H1 (cell line): ENCODE data around the gene RPS6KC1. TPM values are rescaled to one million over a fixed set of nuclear protein-coding genes. Genes with fewer than 3 reads are reported as not detected.

ENCODE experiments used
- CTCF ChIA-PET: fragments of 300-600 bp; sonication (Branson Sonifier 250); formaldehyde crosslinking; loops from one replicate; lab custom pipeline; 2021; ENCODE audit not compliant: partially characterized antibody; lab: Charles Lee
- POLR2A ChIA-PET: fragments of 300-600 bp; sonication (Branson Sonifier 250); formaldehyde crosslinking; loops from one replicate; lab custom pipeline; 2021; ENCODE audit warnings: inconsistent platforms; ENCODE audit not compliant: partially characterized antibody; lab: Charles Lee
- DNase-seq, 2 experiments: peaks; one replicate each; pipeline versions ENCODE4 v3.0.0 to v3.0.0-alpha.2; 2010 to 2022; ENCODE audit warnings: low spot score in 2 of 2, low read depth in 1 of 2, mixed read lengths in 1 of 2
- FAIRE-seq: peaks from 2 replicates; lab custom pipeline; 2011; peaks lifted over from hg19 to GRCh38; lab: Jason Lieb, UNC
- H2AFZ ChIP-seq: 2 replicates; pipeline ENCODE4 v1.8.1; 2012; ENCODE audit warnings: low read length, inconsistent platforms
- H2AK5ac ChIP-seq: 2 replicates; pipeline ENCODE4 v1.6.1; 2013; ENCODE audit warnings: low read depth, low read length
- H2BK120ac ChIP-seq: replicated peaks from 2 replicates; pipeline ENCODE3; 2013; ENCODE audit warnings: low read depth, low read length, inconsistent platforms
- H2BK12ac ChIP-seq: 2 replicates; pipeline ENCODE4 v1.6.1; 2013; ENCODE audit warnings: low read depth, low read length
- H2BK15ac ChIP-seq: 2 replicates; pipeline ENCODE4 v1.6.1; 2013; ENCODE audit warnings: low read length
- H2BK20ac ChIP-seq: 2 replicates; pipeline ENCODE4 v1.6.1; 2013; ENCODE audit warnings: low read length
- H2BK5ac ChIP-seq: 2 replicates; pipeline ENCODE4 v1.6.1; 2013; ENCODE audit warnings: low read depth, low read length
- H3K14ac ChIP-seq: 2 replicates; pipeline ENCODE4 v1.6.1; 2013; ENCODE audit warnings: inconsistent platforms; ENCODE audit not compliant: insufficient read length
- H3K18ac ChIP-seq: 2 replicates; pipeline ENCODE4 v1.6.1; 2013; ENCODE audit warnings: low read length; ENCODE audit errors: extremely low read depth
- H3K23ac ChIP-seq: 2 replicates; pipeline ENCODE4 v1.6.1; 2013; ENCODE audit warnings: inconsistent platforms; ENCODE audit not compliant: insufficient read length
- H3K23me2 ChIP-seq: 2 replicates; pipeline ENCODE4 v1.6.1; 2013; ENCODE audit warnings: low read depth, low read length
- H3K27ac ChIP-seq: 2 replicates; pipeline ENCODE4 v1.6.1; 2011; ENCODE audit warnings: low read depth, low read length, inconsistent platforms
- H3K27me3 ChIP-seq, 4 experiments: replicated peaks in 1 of 4; 1 replicate in 1 of 4; 2 replicates in 3 of 4; pipeline versions ENCODE4 v1.6.1 to v1.8.1; 2011 to 2013; ENCODE audit warnings: low read length in 3 of 4, mild to moderate bottlenecking in 3 of 4, inconsistent platforms in 2 of 4, mixed read lengths in 2 of 4, moderate library complexity in 1 of 4; ENCODE audit not compliant: control insufficient read depth in 3 of 4, insufficient read depth in 3 of 4; ENCODE audit errors: extremely low read depth in 1 of 4
- H3K36me3 ChIP-seq, 4 experiments: 2 replicates each; pipeline versions ENCODE4 v1.6.1 to v1.8.1; 2011 to 2013; ENCODE audit warnings: mild to moderate bottlenecking in 4 of 4, low read length in 3 of 4, moderate library complexity in 2 of 4, control low read depth in 1 of 4, inconsistent platforms in 1 of 4; ENCODE audit not compliant: insufficient read depth in 4 of 4, control insufficient read depth in 2 of 4
- H3K4ac ChIP-seq: replicated peaks from 2 replicates; pipeline ENCODE3; 2013; ENCODE audit warnings: low read length, low read depth, mixed read lengths, inconsistent platforms; ENCODE audit not compliant: insufficient read length
- H3K4me1 ChIP-seq, 4 experiments: replicated peaks in 1 of 4; 1 replicate in 1 of 4; 2 replicates in 3 of 4; pipeline versions ENCODE4 v1.6.1 to v1.8.1; 2011 to 2013; ENCODE audit warnings: low read length in 3 of 4, inconsistent platforms in 2 of 4, mixed read lengths in 1 of 4; ENCODE audit not compliant: insufficient read depth in 4 of 4, control insufficient read depth in 3 of 4
- H3K4me2 ChIP-seq, 2 experiments: 2 replicates each; pipeline versions ENCODE4 v1.6.1 to v1.8.1; 2011 to 2013; ENCODE audit warnings: low read depth in 2 of 2, low read length in 2 of 2, control low read depth in 1 of 2, inconsistent platforms in 1 of 2, mild to moderate bottlenecking in 1 of 2; ENCODE audit not compliant: insufficient read depth in 1 of 2
- H3K4me3 ChIP-seq, 4 experiments: fragments of 200-600, 300-600 bp in 1 of 4; sonication (generic), shearing (Covaris generic), sonication (Bioruptor Twin) in 1 of 4; 2 replicates each; pipeline versions ENCODE4 v1.5.1 to v1.8.1; 2011 to 2016; ENCODE audit warnings: low read length in 4 of 4, low read depth in 3 of 4, control low read depth in 2 of 4, inconsistent platforms in 2 of 4, mild to moderate bottlenecking in 2 of 4, mixed read lengths in 1 of 4, moderate library complexity in 1 of 4; ENCODE audit not compliant: insufficient read depth in 2 of 4; ENCODE audit errors: extremely low read depth in 1 of 4
- H3K56ac ChIP-seq: replicated peaks from 2 replicates; pipeline ENCODE3; 2013; ENCODE audit warnings: low read depth, mild to moderate bottlenecking, mixed read lengths, low read length, inconsistent platforms; ENCODE audit not compliant: insufficient read length
- H3K79me1 ChIP-seq: 2 replicates; pipeline ENCODE4 v1.6.1; 2013; ENCODE audit warnings: low read depth, low read length, control low read depth
- H3K79me2 ChIP-seq, 2 experiments: 2 replicates each; pipeline versions ENCODE4 v1.6.1 to v1.8.1; 2012 to 2013; ENCODE audit warnings: low read length in 2 of 2, mild to moderate bottlenecking in 2 of 2, inconsistent platforms in 1 of 2; ENCODE audit not compliant: insufficient read depth in 2 of 2, control insufficient read depth in 1 of 2
- H3K9ac ChIP-seq, 4 experiments: replicated peaks in 1 of 4; 1 replicate in 1 of 4; 2 replicates in 3 of 4; pipeline versions ENCODE4 v1.6.1 to v1.8.1; 2011 to 2013; ENCODE audit warnings: low read depth in 3 of 4, low read length in 3 of 4, control low read depth in 2 of 4, mild to moderate bottlenecking in 2 of 4, moderate library complexity in 2 of 4, inconsistent platforms in 1 of 4; ENCODE audit errors: extremely low read depth in 1 of 4
- H3K9me3 ChIP-seq, 2 experiments: 2 replicates each; pipeline versions ENCODE4 v1.6.1 to v1.8.1; 2012 to 2013; ENCODE audit warnings: mild to moderate bottlenecking in 2 of 2, moderate library complexity in 2 of 2, control low read depth in 1 of 2, inconsistent platforms in 1 of 2, low read depth in 1 of 2, low read length in 1 of 2, mixed read lengths in 1 of 2; ENCODE audit not compliant: insufficient read depth in 2 of 2
- H4K20me1 ChIP-seq, 2 experiments: replicated peaks in 1 of 2; 2 replicates each; pipeline versions ENCODE3 to v1.8.1; 2011 to 2013; ENCODE audit warnings: inconsistent platforms in 2 of 2, low read length in 2 of 2, mild to moderate bottlenecking in 1 of 2; ENCODE audit not compliant: insufficient read depth in 2 of 2, control insufficient read depth in 1 of 2
- H4K5ac ChIP-seq: 2 replicates; pipeline ENCODE4 v1.6.1; 2013; ENCODE audit warnings: low read length, low read depth, mixed read lengths, inconsistent platforms; ENCODE audit not compliant: insufficient read length
- H4K8ac ChIP-seq: 2 replicates; pipeline ENCODE4 v1.8.0; 2013; ENCODE audit warnings: mild to moderate bottlenecking, moderate library complexity, low read length, inconsistent platforms; ENCODE audit not compliant: insufficient read depth; ENCODE audit errors: extremely low read depth
- H4K91ac ChIP-seq: replicated peaks from 2 replicates; pipeline ENCODE3; 2013; ENCODE audit warnings: low read length, mixed read lengths, inconsistent platforms; ENCODE audit not compliant: insufficient read length
- NRF1 ChIP-seq: IDR thresholded peaks from 2 replicates; pipeline ENCODE4 v1.6.1; 2011; ENCODE audit warnings: mild to moderate bottlenecking, low read depth, low read length, improper control_type of control experiment
- WGBS, 2 experiments: shearing (Covaris generic) in 1 of 2; methylation state at CpG; one replicate each; pipeline versions ENCODE4 v1.1.6 to v1.1.7; 2013 to 2015; ENCODE audit warnings: low lambda C conversion rate in 2 of 2, mixed read lengths in 2 of 2, inconsistent platforms in 1 of 2, low coverage in 1 of 2, missing lambda C conversion rate in 1 of 2; ENCODE audit not compliant: insufficient replicate concordance in 2 of 2, insufficient coverage in 1 of 2, insufficient read length in 1 of 2; ENCODE audit errors: extremely low coverage in 1 of 2, missing lambda C conversion rate in 1 of 2; 5-methylcytosine and 5-hydroxymethylcytosine counted together
- polyA plus RNA-seq, 7 experiments: library from polyadenylated mRNA; depleted of rRNA in 3 of 7; stranded (reverse) in 5 of 7; unstranded in 2 of 7; fragments of >200 nt in 5 of 7; fragments of 200-250 nt in 2 of 7; gene quantifications; 1 replicate in 5 of 7; 2 replicates in 1 of 7; 4 replicates in 1 of 7; pipeline versions ENCODE4 v1.2.1 to v1.2.3, GENCODE V29; 2011 to 2013; ENCODE audit warnings: missing spikeins in 2 of 7, mixed read lengths in 2 of 7
- total RNA-seq: library from RNA; stranded (reverse); fragmentation: NEBNext Ultra II Directional; extraction: Animal tissue kit (Norgen Biotek cat#: 25700); gene quantifications from 2 replicates; pipeline ENCODE4 v1.2.1, GENCODE V29; 2021

Gene RPS6KC1
- total and polyA plus RNA-seq, 2 of the 8 experiments (the other 6 are each of a cell fraction or from before 2014, with no cell fraction given), result 4.9 to 17.6 TPM

GRCh38 chr1:213273546-213273945 is 222.5 kb downstream of the RPS6KC1 start:
- DNase-seq, result no peak
- 77% methylated on average over 2 of the region's 2 CpGs; no CpG with 5 or more reads in 1 of the 2 experiments for WGBS, 2 experiments
- CTCF ChIA-PET, result no interaction called here

More at GRCh38 chr1:213273546-213273945, 222.5 kb downstream of the RPS6KC1 start:
- no peak overlapping the region for H4K5ac ChIP-seq
- no peak overlapping the region for H2BK120ac ChIP-seq
- H3K27ac ChIP-seq, result no peak overlapping the region
- no peak overlapping the region for H2BK12ac ChIP-seq
- H3K14ac ChIP-seq, result no peak overlapping the region
- H4K91ac ChIP-seq, result no peak overlapping the region
- no peaks in the 10 kb centered on the region; a peak in 1 of 8 replicates for H3K36me3 ChIP-seq
- H2BK5ac ChIP-seq, result no peak overlapping the region
- no peaks in the 10 kb centered on the region for H3K79me2 ChIP-seq
- no peaks in the 10 kb centered on the region for H3K23me2 ChIP-seq
- H4K20me1 ChIP-seq, result no peaks in the 10 kb centered on the region
- H2AK5ac ChIP-seq, result no peak overlapping the region
- no peak overlapping the region for H2BK20ac ChIP-seq
- H3K9ac ChIP-seq, result no peak overlapping the region
- H3K56ac ChIP-seq, result no peak overlapping the region
- H4K8ac ChIP-seq, result no peak overlapping the region
- H3K4me1 ChIP-seq, result no peaks in the 10 kb centered on the region
- no peak overlapping the region for H2AFZ ChIP-seq
- POLR2A ChIA-PET, result no interaction called here
- no peak overlapping the region for H3K4me2 ChIP-seq
- no peak overlapping the region for H3K18ac ChIP-seq
- no peaks in the 10 kb centered on the region for H3K9me3 ChIP-seq
- no peak for TF ChIP-seq NRF1
- no peak overlapping the region for H3K4ac ChIP-seq
- H2BK15ac ChIP-seq, result no peak overlapping the region
- FAIRE-seq, result no peak
- H3K23ac ChIP-seq, result no peak overlapping the region
- no peaks in the 10 kb centered on the region for H3K79me1 ChIP-seq
- no peaks in the 10 kb centered on the region for H3K27me3 ChIP-seq
- H3K4me3 ChIP-seq, result no peak overlapping the region
